ENCODE data around the gene VWA8.

The VWA8 gene

DNA sequence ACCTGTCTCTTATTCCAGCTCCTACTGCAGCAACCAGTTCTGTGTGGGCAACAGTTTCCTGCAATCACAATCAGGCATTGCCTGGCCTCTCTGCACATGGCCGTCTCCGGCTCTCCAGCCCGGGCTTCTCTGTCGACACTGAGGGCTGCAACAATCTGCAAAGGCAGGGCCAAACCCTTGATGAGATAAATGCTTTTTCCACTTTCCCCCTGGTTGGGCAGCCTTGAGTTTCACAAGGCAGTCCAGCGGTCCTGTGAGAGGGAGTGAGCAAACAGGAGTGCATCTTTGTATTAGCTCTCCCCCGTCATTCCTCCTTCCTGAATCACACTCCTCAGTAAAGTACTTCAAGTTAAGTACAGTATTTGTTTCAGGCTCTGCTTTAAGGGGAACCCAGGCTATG is 40.7 kb upstream of the VWA8 start:
- Histone ChIP-seq H3K27ac (ENCODE audit: low read length) (no peak overlapping the region), H3K27me3 (ENCODE audit: low read depth, low read length) (peaks cover 32% of the 10 kb centered on the region), H3K36me3 (replicated peaks; ENCODE audit: low read depth, low read length) (no peaks in the 10 kb centered on the region), H2AFZ (ENCODE audit: low read depth, low read length) (no peak overlapping the region), H3K9ac (ENCODE audit: low read length) (no peak overlapping the region), H3K4me1 (ENCODE audit: low read length) (no peaks in the 10 kb centered on the region), H4K20me1 (ENCODE audit: insufficient read depth, low read length) (no peaks in the 10 kb centered on the region), H3K79me2 (ENCODE audit: low read length) (no peaks in the 10 kb centered on the region), H3K9me3 (ENCODE audit: insufficient read depth, low read length) (no peaks in the 10 kb centered on the region), H3K4me2 (ENCODE audit: low read length) (no peak overlapping the region), H3K4me3 (ENCODE audit: low read length) (no peak overlapping the region)
- TF ChIP-seq, protein P1, sequence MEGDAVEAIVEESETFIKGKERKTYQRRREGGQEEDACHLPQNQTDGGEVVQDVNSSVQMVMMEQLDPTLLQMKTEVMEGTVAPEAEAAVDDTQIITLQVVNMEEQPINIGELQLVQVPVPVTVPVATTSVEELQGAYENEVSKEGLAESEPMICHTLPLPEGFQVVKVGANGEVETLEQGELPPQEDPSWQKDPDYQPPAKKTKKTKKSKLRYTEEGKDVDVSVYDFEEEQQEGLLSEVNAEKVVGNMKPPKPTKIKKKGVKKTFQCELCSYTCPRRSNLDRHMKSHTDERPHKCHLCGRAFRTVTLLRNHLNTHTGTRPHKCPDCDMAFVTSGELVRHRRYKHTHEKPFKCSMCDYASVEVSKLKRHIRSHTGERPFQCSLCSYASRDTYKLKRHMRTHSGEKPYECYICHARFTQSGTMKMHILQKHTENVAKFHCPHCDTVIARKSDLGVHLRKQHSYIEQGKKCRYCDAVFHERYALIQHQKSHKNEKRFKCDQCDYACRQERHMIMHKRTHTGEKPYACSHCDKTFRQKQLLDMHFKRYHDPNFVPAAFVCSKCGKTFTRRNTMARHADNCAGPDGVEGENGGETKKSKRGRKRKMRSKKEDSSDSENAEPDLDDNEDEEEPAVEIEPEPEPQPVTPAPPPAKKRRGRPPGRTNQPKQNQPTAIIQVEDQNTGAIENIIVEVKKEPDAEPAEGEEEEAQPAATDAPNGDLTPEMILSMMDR (IDR thresholded peaks at IDR 0.05; ENCODE audit: low read depth, low read length) = no peak
- TF ChIP-seq EZH2phosphoT487 (IDR thresholded peaks at IDR 0.05; ENCODE audit: low read depth) = no peak

DNA sequence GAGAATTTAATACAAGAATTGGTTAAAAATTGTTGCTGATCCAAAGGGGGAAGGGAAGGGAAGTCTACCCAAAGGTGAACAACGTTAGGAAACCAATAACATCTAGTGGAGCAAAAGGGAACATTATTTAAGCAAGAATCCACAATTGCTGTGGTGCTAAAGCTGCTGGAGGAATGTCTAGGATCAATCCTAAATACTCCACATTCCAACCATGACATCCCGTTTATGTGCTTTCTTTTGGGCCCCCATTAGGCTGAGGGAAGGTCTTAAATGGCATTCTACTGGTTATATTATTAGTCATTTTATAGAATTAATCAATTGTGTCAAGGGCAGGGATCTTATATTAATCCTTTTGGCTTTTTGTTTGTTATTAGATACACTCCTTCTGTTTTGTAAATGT is 39.9 kb upstream of the VWA8 start:
- H3K4me2 ChIP-seq (ENCODE audit: low read length) = no peak overlapping the region
- H2AFZ ChIP-seq (ENCODE audit: low read depth, low read length) = no peak overlapping the region
- no peak overlapping the region for H3K4me3 ChIP-seq (ENCODE audit: low read length)
- no peaks in the 10 kb centered on the region for H3K79me2 ChIP-seq (ENCODE audit: low read length)
- H3K9me3 ChIP-seq (ENCODE audit: insufficient read depth, low read length) = no peaks in the 10 kb centered on the region
- no peaks in the 10 kb centered on the region for H4K20me1 ChIP-seq (ENCODE audit: insufficient read depth, low read length)
- no peak overlapping the region for H3K9ac ChIP-seq (ENCODE audit: low read length)
- peaks cover 32% of the 10 kb centered on the region for H3K27me3 ChIP-seq (ENCODE audit: low read depth, low read length)
- H3K27ac ChIP-seq (ENCODE audit: low read length) = no peak overlapping the region
- TF ChIP-seq, protein P1 (IDR thresholded peaks at IDR 0.05; ENCODE audit: low read depth, low read length) = no peak
- no peak for TF ChIP-seq EZH2phosphoT487 (IDR thresholded peaks at IDR 0.05; ENCODE audit: low read depth)
- no peaks in the 10 kb centered on the region for H3K4me1 ChIP-seq (ENCODE audit: low read length)
- no peaks in the 10 kb centered on the region for H3K36me3 ChIP-seq (replicated peaks; ENCODE audit: low read depth, low read length)

DNA sequence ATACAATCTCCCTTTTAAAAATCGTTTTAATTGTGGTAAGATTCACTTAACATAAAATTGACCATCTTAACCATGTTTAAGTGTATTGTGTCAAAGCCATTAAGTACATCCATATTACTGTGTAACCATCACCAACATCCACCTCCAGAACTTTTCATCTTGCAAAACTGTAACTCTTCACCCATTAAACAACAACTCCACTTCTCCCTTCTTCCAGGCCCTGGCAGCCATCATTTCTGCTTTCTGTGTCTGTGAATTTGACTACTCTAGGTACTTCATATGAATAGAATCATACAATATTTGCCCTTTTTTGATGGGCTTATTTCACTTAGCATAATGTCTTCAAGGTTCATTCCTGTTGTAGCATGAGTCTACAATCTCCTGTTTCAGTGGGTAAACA is 36.5 kb upstream of the VWA8 start:
- no peak for TF ChIP-seq EZH2phosphoT487 (IDR thresholded peaks at IDR 0.05; ENCODE audit: low read depth)
- TF ChIP-seq, protein P1 (IDR thresholded peaks at IDR 0.05; ENCODE audit: low read depth, low read length) = no peak
- no peak overlapping the region for H2AFZ ChIP-seq (ENCODE audit: low read depth, low read length)
- peaks cover 32% of the 10 kb centered on the region for H3K27me3 ChIP-seq (ENCODE audit: low read depth, low read length)
- H3K9ac ChIP-seq (ENCODE audit: low read length) = no peak overlapping the region
- H3K9me3 ChIP-seq (ENCODE audit: insufficient read depth, low read length) = no peaks in the 10 kb centered on the region
- no peaks in the 10 kb centered on the region for H3K4me1 ChIP-seq (ENCODE audit: low read length)
- no peaks in the 10 kb centered on the region for H3K36me3 ChIP-seq (replicated peaks; ENCODE audit: low read depth, low read length)
- no peaks in the 10 kb centered on the region for H4K20me1 ChIP-seq (ENCODE audit: insufficient read depth, low read length)
- H3K4me2 ChIP-seq (ENCODE audit: low read length) = no peak overlapping the region
- H3K4me3 ChIP-seq (ENCODE audit: low read length) = no peak overlapping the region
- H3K79me2 ChIP-seq (ENCODE audit: low read length) = no peaks in the 10 kb centered on the region
- H3K27ac ChIP-seq (ENCODE audit: low read length) = no peak overlapping the region

DNA sequence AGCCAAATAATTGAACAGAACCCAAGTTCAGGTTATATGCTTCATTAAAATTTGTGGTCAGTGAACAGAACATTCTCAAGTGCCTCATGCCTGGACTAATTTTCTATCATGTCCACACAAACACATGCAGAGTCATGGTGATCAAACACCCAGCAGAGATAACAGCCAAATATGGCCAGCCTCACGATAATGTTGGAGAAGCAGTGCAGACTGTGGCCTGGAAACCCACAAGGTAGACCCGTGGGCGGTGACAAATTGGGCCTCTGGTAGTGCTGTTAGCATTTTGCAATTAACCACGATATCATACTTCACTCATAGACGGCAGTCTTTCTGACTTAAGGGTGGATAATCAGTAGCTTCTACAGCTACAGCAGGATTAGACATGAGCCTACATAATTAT is 35.0 kb upstream of the VWA8 start:
- no peak overlapping the region for H3K4me2 ChIP-seq (ENCODE audit: low read length)
- no peak overlapping the region for H3K27ac ChIP-seq (ENCODE audit: low read length)
- no peaks in the 10 kb centered on the region for H3K9me3 ChIP-seq (ENCODE audit: insufficient read depth, low read length)
- H3K36me3 ChIP-seq (replicated peaks; ENCODE audit: low read depth, low read length) = no peaks in the 10 kb centered on the region
- H4K20me1 ChIP-seq (ENCODE audit: insufficient read depth, low read length) = no peaks in the 10 kb centered on the region
- H3K4me1 ChIP-seq (ENCODE audit: low read length) = peaks cover 4% of the 10 kb centered on the region; the same call in 1 of the 2 replicates
- no peak overlapping the region for H2AFZ ChIP-seq (ENCODE audit: low read depth, low read length)
- H3K27me3 ChIP-seq (ENCODE audit: low read depth, low read length) = peaks cover 28% of the 10 kb centered on the region
- TF ChIP-seq, protein P1 (IDR thresholded peaks at IDR 0.05; ENCODE audit: low read depth, low read length) = no peak
- TF ChIP-seq EZH2phosphoT487 (IDR thresholded peaks at IDR 0.05; ENCODE audit: low read depth) = no peak
- no peak overlapping the region for H3K9ac ChIP-seq (ENCODE audit: low read length)
- no peak overlapping the region for H3K4me3 ChIP-seq (ENCODE audit: low read length)
- H3K79me2 ChIP-seq (ENCODE audit: low read length) = no peaks in the 10 kb centered on the region

All from OCI-LY3 (cell line).